ENCODE measurements around the gene ZDHHC11B. TPM values are rescaled to one million over a fixed set of nuclear protein-coding genes. Genes with fewer than 3 reads are reported as not detected.

The ZDHHC11B gene
- total RNA-seq, 4 donors from 2014 or later: 0.39 to 2.1 (median 1.5) TPM; not detected in 1

DNA sequence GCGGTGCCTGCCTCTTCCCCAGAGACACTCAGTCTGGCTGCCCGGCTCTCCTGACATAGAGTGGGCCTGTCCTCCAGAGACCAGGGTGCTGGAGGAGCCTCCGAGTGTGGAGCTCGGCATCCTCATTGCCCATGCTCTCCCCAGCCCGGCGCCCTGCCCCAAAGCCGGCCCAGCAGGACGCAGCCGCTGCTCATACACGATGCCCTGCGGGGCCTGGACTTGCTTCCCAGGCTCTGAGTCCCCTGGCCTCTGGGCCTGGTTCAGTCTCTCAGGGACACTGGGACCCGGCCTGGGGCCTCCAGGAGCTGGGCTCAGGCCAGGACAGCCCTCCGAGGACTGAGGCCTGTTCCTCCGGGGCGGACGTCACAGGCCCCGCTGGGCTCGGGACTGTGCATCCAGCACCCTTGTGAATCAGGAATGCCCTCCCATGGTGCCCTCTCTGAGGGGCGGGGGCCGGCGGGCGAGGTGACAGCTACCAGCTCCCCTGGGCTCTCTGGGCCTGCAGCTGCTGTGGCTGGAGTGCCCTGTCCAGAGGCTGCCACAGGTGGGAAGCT lies 114.6 kb downstream of the ZDHHC11B start:
- no peak overlapping the region for H3K4me3 ChIP-seq
- H3K9me3 ChIP-seq: no peaks in the 10 kb centered on the region
- DNase-seq (ENCODE audit: low spot score in 2 of 2): no peak
- H3K27me3 ChIP-seq: peaks cover 0 to 30% of the 10 kb centered on the region in 2 donors
- TF ChIP-seq, protein P1, sequence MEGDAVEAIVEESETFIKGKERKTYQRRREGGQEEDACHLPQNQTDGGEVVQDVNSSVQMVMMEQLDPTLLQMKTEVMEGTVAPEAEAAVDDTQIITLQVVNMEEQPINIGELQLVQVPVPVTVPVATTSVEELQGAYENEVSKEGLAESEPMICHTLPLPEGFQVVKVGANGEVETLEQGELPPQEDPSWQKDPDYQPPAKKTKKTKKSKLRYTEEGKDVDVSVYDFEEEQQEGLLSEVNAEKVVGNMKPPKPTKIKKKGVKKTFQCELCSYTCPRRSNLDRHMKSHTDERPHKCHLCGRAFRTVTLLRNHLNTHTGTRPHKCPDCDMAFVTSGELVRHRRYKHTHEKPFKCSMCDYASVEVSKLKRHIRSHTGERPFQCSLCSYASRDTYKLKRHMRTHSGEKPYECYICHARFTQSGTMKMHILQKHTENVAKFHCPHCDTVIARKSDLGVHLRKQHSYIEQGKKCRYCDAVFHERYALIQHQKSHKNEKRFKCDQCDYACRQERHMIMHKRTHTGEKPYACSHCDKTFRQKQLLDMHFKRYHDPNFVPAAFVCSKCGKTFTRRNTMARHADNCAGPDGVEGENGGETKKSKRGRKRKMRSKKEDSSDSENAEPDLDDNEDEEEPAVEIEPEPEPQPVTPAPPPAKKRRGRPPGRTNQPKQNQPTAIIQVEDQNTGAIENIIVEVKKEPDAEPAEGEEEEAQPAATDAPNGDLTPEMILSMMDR (IDR thresholded peaks at IDR 0.05): no peak
- TF ChIP-seq POLR2A (IDR thresholded peaks at IDR 0.05) (no peak), EP300 (IDR thresholded peaks at IDR 0.05) (no peak)
- H3K27ac ChIP-seq: peak overlapping the region in 1 of 4 donors; percentile 57
- H3K4me1 ChIP-seq: peaks cover 5 to 38% (median 21%) of the 10 kb centered on the region in 4 donors
- H3K36me3 ChIP-seq: peaks cover 0 to 20% (median 0%) of the 10 kb centered on the region in 3 donors
- 81 to 91% methylated on average over 11 to 17 of the region's 22 CpGs for WGBS, 2 donors

GRCh38 chr5:669111-669841 lies 115.3 kb downstream of the ZDHHC11B start:
- Histone ChIP-seq H3K4me1 (peaks cover 5 to 34% (median 21%) of the 10 kb centered on the region in 4 donors), H3K36me3 (peaks cover 0 to 27% (median 0%) of the 10 kb centered on the region in 3 donors), H3K27me3 (peaks cover 0 to 26% of the 10 kb centered on the region in 2 donors), H3K9me3 (no peaks in the 10 kb centered on the region), H3K4me3 (no peak overlapping the region), H3K27ac (peak overlapping the region in 1 of 4 donors; percentile 57)
- WGBS, 2 donors: 59 to 60% methylated on average over 29 of the region's 40 CpGs
- no peak for TF ChIP-seq EP300 (IDR thresholded peaks at IDR 0.05)
- TF ChIP-seq, protein P1 (IDR thresholded peaks at IDR 0.05): peak; percentile 53 to 71 (median 64)
- DNase-seq (ENCODE audit: low spot score in 2 of 2): no peak

GRCh38 chr5:668283-668995 lies 116.1 kb downstream of the ZDHHC11B start:
- TF ChIP-seq, protein P1 (IDR thresholded peaks at IDR 0.05): no peak
- TF ChIP-seq EP300 (IDR thresholded peaks at IDR 0.05) (no peak), POLR2A (IDR thresholded peaks at IDR 0.05) (no peak)
- Histone ChIP-seq H3K27ac (no peak overlapping the region), H3K9me3 (no peaks in the 10 kb centered on the region)

DNA sequence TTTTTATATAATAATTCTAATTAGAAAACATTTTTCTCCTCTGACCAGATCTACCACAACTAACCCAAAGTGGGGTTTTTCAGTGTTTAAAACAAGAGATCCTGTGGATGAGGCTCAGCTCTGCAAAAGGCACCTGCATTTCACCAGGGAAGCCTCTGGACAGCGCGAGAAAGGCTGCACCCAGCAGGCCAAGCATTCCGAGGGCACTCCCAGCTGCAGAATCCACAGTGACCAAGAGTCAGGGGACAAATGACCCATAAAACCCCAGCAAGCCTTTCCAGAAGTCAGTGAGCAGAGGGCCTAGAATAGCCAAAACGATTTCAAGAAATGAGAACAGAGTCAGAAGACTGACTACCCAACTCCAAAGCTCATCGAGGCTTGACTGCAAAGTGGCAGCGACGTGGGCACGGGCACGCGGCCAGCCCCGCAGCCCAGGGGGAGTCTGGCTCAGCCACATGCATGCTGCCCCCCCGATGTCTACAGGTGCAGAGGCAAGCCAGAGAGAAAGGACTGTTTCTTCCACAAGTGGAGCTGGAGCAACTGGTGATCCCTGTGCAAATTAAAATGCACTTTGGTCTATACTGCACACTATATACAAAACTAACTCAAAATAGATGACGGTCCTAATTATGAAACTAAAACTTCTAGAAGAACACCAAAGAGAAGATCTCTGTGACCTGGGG lies 117.6 kb downstream of the ZDHHC11B start:
- peaks cover 2 to 11% (median 5%) of the 10 kb centered on the region in 4 donors for H3K4me1 ChIP-seq

More at GRCh38 chr5:668283-668995, 116.1 kb downstream of the ZDHHC11B start:
- 82 to 90% methylated on average over 40 to 41 of the region's 44 CpGs for WGBS, 2 donors
- Histone ChIP-seq H3K36me3 (peaks cover 0 to 35% (median 0%) of the 10 kb centered on the region in 3 donors), H3K4me1 (peaks cover 5 to 26% (median 20%) of the 10 kb centered on the region in 4 donors), H3K4me3 (no peak overlapping the region), H3K27me3 (peaks cover 0 to 17% of the 10 kb centered on the region in 2 donors)
- no peak for DNase-seq (ENCODE audit: low spot score in 2 of 2)

More for the DNA sequence above, 117.6 kb downstream of the ZDHHC11B start:
- 93 to 94% methylated on average over 13 of the region's 13 CpGs for WGBS, 2 donors
- no peak overlapping the region for H3K27ac ChIP-seq
- TF ChIP-seq EP300 (IDR thresholded peaks at IDR 0.05): no peak
- TF ChIP-seq, protein P1 (IDR thresholded peaks at IDR 0.05): no peak
- no peak for TF ChIP-seq POLR2A (IDR thresholded peaks at IDR 0.05)
- DNase-seq (ENCODE audit: low spot score in 2 of 2): no peak
- H3K4me3 ChIP-seq: no peak overlapping the region
- peaks cover 0 to 50% (median 0%) of the 10 kb centered on the region in 3 donors for H3K36me3 ChIP-seq
- H3K27me3 ChIP-seq: peaks cover 0 to 2% of the 10 kb centered on the region in 2 donors
- H3K9me3 ChIP-seq: no peaks in the 10 kb centered on the region

Data from tibial nerve (tissue), 4 donors.